Liver (tissue), 9 donors: ENCODE results near the gene PRICKLE4. TPM values are rescaled to one million over a fixed set of nuclear protein-coding genes. Genes with fewer than 3 reads are reported as not detected.

Source experiments
- DNase-seq: peaks from one replicate; pipeline ENCODE4 v3.0.0-alpha.2; 2017; ENCODE audit warnings: low spot score
- H3K27ac ChIP-seq, 2 donors: one replicate each; pipeline ENCODE4 v1.7.0; 2013; ENCODE audit warnings: inconsistent platforms in 2 of 2, low read length in 2 of 2, control low read depth in 1 of 2, low read depth in 1 of 2, mild to moderate bottlenecking in 1 of 2
- H3K27me3 ChIP-seq, 4 donors: one replicate each; pipeline versions ENCODE4 v1.6.1 to v1.7.0; 2013; ENCODE audit warnings: low read length in 3 of 4, inconsistent platforms in 1 of 4, mild to moderate bottlenecking in 1 of 4, moderate library complexity in 1 of 4; ENCODE audit not compliant: control insufficient read depth in 4 of 4, insufficient read depth in 4 of 4
- H3K36me3 ChIP-seq, 4 donors: one replicate each; pipeline versions ENCODE4 v1.6.1 to v1.7.0; 2013; ENCODE audit warnings: low read length in 3 of 4, mild to moderate bottlenecking in 3 of 4, low read depth in 1 of 4, moderate library complexity in 1 of 4; ENCODE audit not compliant: control insufficient read depth in 4 of 4, insufficient read depth in 3 of 4
- H3K4me1 ChIP-seq, 4 donors: one replicate each; pipeline versions ENCODE4 v1.6.1 to v1.7.0; 2013; ENCODE audit warnings: low read length in 3 of 4, mild to moderate bottlenecking in 3 of 4, moderate library complexity in 1 of 4; ENCODE audit not compliant: control insufficient read depth in 4 of 4, insufficient read depth in 4 of 4
- H3K4me3 ChIP-seq, 3 donors: one replicate each; pipeline versions ENCODE4 v1.6.1 to v1.7.0; 2013; ENCODE audit warnings: low read length in 3 of 3, control low read depth in 1 of 3, low read depth in 1 of 3, mild to moderate bottlenecking in 1 of 3
- H3K9ac ChIP-seq, 2 donors: one replicate each; pipeline ENCODE4 v1.7.0; 2013; ENCODE audit warnings: low read length in 2 of 2, mild to moderate bottlenecking in 2 of 2, moderate library complexity in 2 of 2, control low read depth in 1 of 2, low read depth in 1 of 2
- H3K9me3 ChIP-seq, 4 donors: one replicate each; pipeline versions ENCODE4 v1.6.1 to v1.7.0; 2013; ENCODE audit warnings: low read length in 3 of 4; ENCODE audit not compliant: control insufficient read depth in 4 of 4
- ATF3 ChIP-seq: IDR thresholded peaks from 2 replicates; pipeline ENCODE4 v1.6.1; 2016; ENCODE audit warnings: antibody characterized with exemption
- CTCF ChIP-seq: fragments of 150-350 bp; IDR thresholded peaks from 2 replicates; pipeline ENCODE4 v1.5.1; 2017; ENCODE audit warnings: improper control_type of control experiment, low read depth, low read length; ENCODE audit not compliant: missing input control
- FOXA1 ChIP-seq: IDR thresholded peaks from 2 replicates; pipeline ENCODE4 v1.6.1; 2016; ENCODE audit warnings: antibody characterized with exemption
- FOXA2 ChIP-seq: IDR thresholded peaks from 2 replicates; pipeline ENCODE4 v1.6.1; 2016; ENCODE audit warnings: antibody characterized with exemption
- GABPA ChIP-seq, 2 donors: IDR thresholded peaks in 1 of 2; conservative IDR thresholded peaks in 1 of 2; 2 replicates each; pipeline ENCODE4 v1.6.1; 2016; ENCODE audit warnings: antibody characterized with exemption in 2 of 2, mild to moderate bottlenecking in 1 of 2, moderate library complexity in 1 of 2
- HNF4G ChIP-seq: IDR thresholded peaks from 2 replicates; pipeline ENCODE4 v1.6.1; 2016; ENCODE audit warnings: antibody characterized with exemption
- JUND ChIP-seq, 2 donors: IDR thresholded peaks; 2 replicates each; pipeline ENCODE4 v1.6.1; 2016; ENCODE audit warnings: antibody characterized with exemption in 2 of 2
- NR2F2 ChIP-seq: IDR thresholded peaks from 2 replicates; pipeline ENCODE4 v1.6.1; 2016; ENCODE audit warnings: antibody characterized with exemption
- RAD21 ChIP-seq, 2 donors: IDR thresholded peaks; 2 replicates each; pipeline ENCODE4 v1.6.1; 2016; ENCODE audit warnings: antibody characterized with exemption in 2 of 2, mild to moderate bottlenecking in 2 of 2
- REST ChIP-seq: IDR thresholded peaks from 2 replicates; pipeline ENCODE4 v1.6.1; 2016; ENCODE audit warnings: antibody characterized with exemption, mild to moderate bottlenecking
- TAF1 ChIP-seq: conservative IDR thresholded peaks from 2 replicates; pipeline ENCODE4 v1.6.1; 2016; ENCODE audit warnings: antibody characterized with exemption, mild to moderate bottlenecking
- YY1 ChIP-seq: IDR thresholded peaks from 2 replicates; pipeline ENCODE4 v1.6.1; 2016; ENCODE audit warnings: antibody characterized with exemption, mild to moderate bottlenecking
- ZBTB33 ChIP-seq: IDR thresholded peaks from 2 replicates; pipeline ENCODE4 v1.6.1; 2016; ENCODE audit warnings: antibody characterized with exemption
- WGBS: extraction: QIAGEN DNeasy Blood & Tissue Kit; methylation state at CpG from one replicate; pipeline ENCODE4 v1.1.7; 2013; 5-methylcytosine and 5-hydroxymethylcytosine counted together
- polyA plus RNA-seq, 2 donors: library from polyadenylated mRNA; stranded (reverse) in 1 of 2; unstranded in 1 of 2; fragments of 200-250 nt in 1 of 2; fragments of >200 nt in 1 of 2; fragmentation: Nextera tagmentation in 1 of 2; extraction: Ambion mirVana in 1 of 2; gene quantifications; one replicate each; pipeline versions ENCODE4 v1.2.1 to v1.2.3, GENCODE V29; 2013 to 2015
- total RNA-seq, 2 donors: library from RNA; depleted of rRNA; stranded (reverse); fragments of >200 nt; gene quantifications; one replicate each; pipeline ENCODE4 v1.2.3, GENCODE V29; 2014
- donor health status: healthy.
- donor health status: healthy.
- donor health status: healthy.
- donor health status: healthy.
- donor health status: healthy.

The PRICKLE4 gene
- total and polyA plus RNA-seq, 4 donors = 0.37 to 1.4 (median 0.98) TPM; not detected in 1

GRCh38 chr6:41813469-41813868, 32.9 kb downstream of the PRICKLE4 start:
- no peak overlapping the region for H3K9ac ChIP-seq
- no peak overlapping the region for H3K27ac ChIP-seq
- 97% methylated on average over 2 of the region's 2 CpGs for WGBS
- no peaks in the 10 kb centered on the region for H3K9me3 ChIP-seq
- no peaks in the 10 kb centered on the region for H3K27me3 ChIP-seq
- no peaks in the 10 kb centered on the region for H3K4me1 ChIP-seq
- no peak overlapping the region for H3K4me3 ChIP-seq
- DNase-seq = no peak
- no peaks in the 10 kb centered on the region for H3K36me3 ChIP-seq
- TF ChIP-seq CTCF = no peak
- TF ChIP-seq ZBTB33 = no peak

GRCh38 chr6:41813956-41814355, 33.4 kb downstream of the PRICKLE4 start:
- no peak for DNase-seq
- Histone ChIP-seq H3K9me3 (no peaks in the 10 kb centered on the region), H3K4me3 (no peak overlapping the region), H3K9ac (no peak overlapping the region), H3K27me3 (no peaks in the 10 kb centered on the region), H3K36me3 (no peaks in the 10 kb centered on the region), H3K4me1 (no peaks in the 10 kb centered on the region), H3K27ac (no peak overlapping the region)
- no peak for TF ChIP-seq ATF3
- TF ChIP-seq YY1 = no peak
- TF ChIP-seq FOXA1 = no peak
- no peak for TF ChIP-seq FOXA2
- TF ChIP-seq REST = no peak
- TF ChIP-seq NR2F2 = no peak
- TF ChIP-seq CTCF = no peak
- TF ChIP-seq RAD21 (IDR thresholded peaks at IDR 0.05) = no peak
- TF ChIP-seq GABPA (IDR thresholded peaks at IDR 0.05 in 1 of 2, conservative IDR thresholded peaks at IDR 0.05 in 1 of 2) = no peak
- TF ChIP-seq HNF4G = no peak
- no peak for TF ChIP-seq TAF1
- no peak for TF ChIP-seq JUND (IDR thresholded peaks at IDR 0.05)
- WGBS = 97% methylated on average over 2 of the region's 2 CpGs
